OCI-LY3 (cell line): ENCODE data around the gene GPC2.
A peak's percentile ranks its signal among the peaks of the same experiment; 100 is the strongest.

Experiments used
- H2AFZ ChIP-seq: fragments of 200-600, 300-600 bp; shearing (Covaris generic); 2 replicates; pipeline ENCODE4 v1.6.0; 2014; ENCODE audit warnings: antibody characterized with exemption, low read depth, low read length
- H3K27ac ChIP-seq: fragments of 200-600, 300-600 bp; sonication (generic); 2 replicates; pipeline ENCODE4 v1.5.1; 2014; ENCODE audit warnings: mild to moderate bottlenecking, low read length, moderate library complexity, mixed read lengths
- H3K27me3 ChIP-seq: fragments of 200-600, 300-600 bp; sonication (generic); 2 replicates; pipeline ENCODE4 v1.6.1; 2014; ENCODE audit warnings: low read depth, low read length, mixed read lengths
- H3K36me3 ChIP-seq: fragments of 200-600, 300-600 bp; sonication (generic); replicated peaks from 2 replicates; pipeline ENCODE3; 2014; ENCODE audit warnings: low read depth, low read length, mixed read lengths
- H3K4me1 ChIP-seq: fragments of 300-600, 200-600 bp; sonication (generic); 2 replicates; pipeline ENCODE4 v1.6.1; 2014; ENCODE audit warnings: low read length, mixed read lengths
- H3K4me2 ChIP-seq: fragments of 200-600, 300-600 bp; sonication (generic); 2 replicates; pipeline ENCODE4 v1.6.1; 2014; ENCODE audit warnings: low read length, mixed read lengths
- H3K4me3 ChIP-seq: fragments of 300-600, 200-600 bp; sonication (generic); 2 replicates; pipeline ENCODE4 v1.5.1; 2014; ENCODE audit warnings: antibody characterized with exemption, mild to moderate bottlenecking, low read length, moderate library complexity
- H3K79me2 ChIP-seq: fragments of 300-600, 200-600 bp; shearing (Covaris generic); 2 replicates; pipeline ENCODE4 v1.6.1; 2014; ENCODE audit warnings: mild to moderate bottlenecking, low read length, mixed read lengths
- H3K9ac ChIP-seq: fragments of 300-600, 200-600 bp; shearing (Covaris generic); 2 replicates; pipeline ENCODE4 v1.6.0; 2014; ENCODE audit warnings: mild to moderate bottlenecking, low read length, moderate library complexity
- H3K9me3 ChIP-seq: fragments of 200-600, 300-600 bp; shearing (Covaris generic); 2 replicates; pipeline ENCODE4 v1.6.1; 2014; ENCODE audit warnings: low read length, mixed read lengths; ENCODE audit not compliant: insufficient read depth
- H4K20me1 ChIP-seq: fragments of 200-600, 300-600 bp; sonication (generic); 2 replicates; pipeline ENCODE4 v1.6.1; 2016; ENCODE audit warnings: low read length, mixed read lengths; ENCODE audit not compliant: insufficient read depth
- EZH2phosphoT487 ChIP-seq: fragments of 200-600 bp; shearing (Covaris generic); IDR thresholded peaks from 2 replicates; pipeline ENCODE4 v1.6.1; 2018; ENCODE audit warnings: antibody characterized with exemption, mixed run types, low read depth
- TF ChIP-seq, protein P1 (sequence below): fragments of 200-600, 300-600 bp; sonication (generic); IDR thresholded peaks from 2 replicates; pipeline ENCODE4 v1.5.1; 2014; ENCODE audit warnings: antibody characterized with exemption, low read length, low read depth

The GPC2 gene

DNA sequence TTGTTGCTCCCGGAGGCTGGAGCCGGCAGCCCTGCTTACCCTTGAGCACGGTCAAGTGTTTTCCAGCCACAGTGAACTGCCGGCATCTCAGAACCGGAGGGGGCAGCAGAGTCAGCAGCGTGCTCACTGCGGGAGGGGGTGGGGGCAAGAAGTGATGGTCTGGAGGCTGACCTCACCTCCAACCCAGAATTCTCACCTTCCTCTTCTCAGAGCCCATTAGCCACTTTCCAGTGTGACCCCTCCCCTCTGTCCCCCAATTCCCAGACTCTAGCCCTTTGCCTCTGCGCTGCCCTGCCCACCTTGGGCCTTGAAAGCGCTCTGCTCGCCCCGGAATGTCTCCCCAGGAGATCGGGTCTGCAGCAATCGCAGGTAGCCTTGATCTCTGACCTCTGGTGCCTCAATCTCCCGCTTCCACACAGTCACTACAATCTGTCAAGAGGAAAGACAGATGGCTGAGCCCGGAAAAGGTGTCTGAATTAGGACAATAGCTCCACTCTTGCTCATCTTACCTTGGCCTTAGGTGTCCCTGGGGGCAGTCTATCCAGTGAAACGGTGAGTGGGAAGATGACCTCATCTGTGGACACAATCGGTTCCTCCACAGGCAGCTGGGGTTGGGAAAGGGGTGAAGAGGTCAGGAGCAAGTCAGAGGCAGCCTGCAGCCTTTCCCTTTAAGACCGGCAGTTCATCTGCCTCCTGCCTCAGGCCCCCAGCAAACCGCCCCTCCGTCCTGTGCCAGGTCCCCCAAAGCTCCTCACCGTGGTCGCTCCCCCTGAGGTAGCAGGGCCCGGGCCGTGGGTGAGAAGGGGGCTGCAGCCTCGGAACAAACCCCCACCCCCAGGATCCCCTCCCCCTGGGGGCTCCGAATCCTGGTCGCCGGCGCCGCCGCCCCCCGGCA is 19.6 kb downstream of the GPC2 start:
- Histone ChIP-seq H3K27ac (no peak overlapping the region), H3K4me2 (peak overlapping the region; percentile 94), H3K9ac (peak overlapping the region; percentile 71), H3K9me3 (no peaks in the 10 kb centered on the region), H3K4me1 (peaks cover 19% of the 10 kb centered on the region), H2AFZ (no peak overlapping the region), H3K4me3 (peak overlapping the region; percentile 88), H3K79me2 (peaks cover 9% of the 10 kb centered on the region; the same call in 1 of the 2 replicates), H4K20me1 (peaks cover under 1% of the 10 kb centered on the region; the same call in 1 of the 2 replicates), H3K36me3 (peaks cover 26% of the 10 kb centered on the region), H3K27me3 (no peaks in the 10 kb centered on the region)
- TF ChIP-seq, protein P1, sequence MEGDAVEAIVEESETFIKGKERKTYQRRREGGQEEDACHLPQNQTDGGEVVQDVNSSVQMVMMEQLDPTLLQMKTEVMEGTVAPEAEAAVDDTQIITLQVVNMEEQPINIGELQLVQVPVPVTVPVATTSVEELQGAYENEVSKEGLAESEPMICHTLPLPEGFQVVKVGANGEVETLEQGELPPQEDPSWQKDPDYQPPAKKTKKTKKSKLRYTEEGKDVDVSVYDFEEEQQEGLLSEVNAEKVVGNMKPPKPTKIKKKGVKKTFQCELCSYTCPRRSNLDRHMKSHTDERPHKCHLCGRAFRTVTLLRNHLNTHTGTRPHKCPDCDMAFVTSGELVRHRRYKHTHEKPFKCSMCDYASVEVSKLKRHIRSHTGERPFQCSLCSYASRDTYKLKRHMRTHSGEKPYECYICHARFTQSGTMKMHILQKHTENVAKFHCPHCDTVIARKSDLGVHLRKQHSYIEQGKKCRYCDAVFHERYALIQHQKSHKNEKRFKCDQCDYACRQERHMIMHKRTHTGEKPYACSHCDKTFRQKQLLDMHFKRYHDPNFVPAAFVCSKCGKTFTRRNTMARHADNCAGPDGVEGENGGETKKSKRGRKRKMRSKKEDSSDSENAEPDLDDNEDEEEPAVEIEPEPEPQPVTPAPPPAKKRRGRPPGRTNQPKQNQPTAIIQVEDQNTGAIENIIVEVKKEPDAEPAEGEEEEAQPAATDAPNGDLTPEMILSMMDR: no peak
- TF ChIP-seq EZH2phosphoT487: no peak

DNA sequence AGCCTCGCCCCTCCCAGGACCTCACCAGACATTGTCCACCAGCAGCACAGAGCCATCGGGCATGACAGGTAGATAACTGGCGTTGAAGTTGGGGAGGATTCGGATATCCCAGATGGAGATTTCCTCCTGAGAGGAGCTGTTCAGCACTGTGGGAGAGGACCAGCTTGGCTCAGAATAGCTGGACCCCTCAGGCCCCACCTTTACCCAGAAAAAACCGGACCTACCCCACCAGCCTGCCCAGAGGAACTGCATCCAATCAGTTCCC is 20.2 kb downstream of the GPC2 start:
- H3K4me2 ChIP-seq: peak overlapping the region; percentile 94; the same call in 1 of the 2 replicates
- peaks cover 11% of the 10 kb centered on the region; the same call in 1 of the 2 replicates for H3K79me2 ChIP-seq
- no peaks in the 10 kb centered on the region for H3K27me3 ChIP-seq
- no peak overlapping the region for H3K9ac ChIP-seq
- H3K4me1 ChIP-seq: peaks cover 25% of the 10 kb centered on the region
- H3K9me3 ChIP-seq: no peaks in the 10 kb centered on the region
- H3K36me3 ChIP-seq: peaks cover 29% of the 10 kb centered on the region
- TF ChIP-seq, protein P1: no peak
- TF ChIP-seq EZH2phosphoT487: no peak
- H3K27ac ChIP-seq: no peak overlapping the region
- H3K4me3 ChIP-seq: no peak overlapping the region
- H4K20me1 ChIP-seq: peaks cover 2% of the 10 kb centered on the region; the same call in 1 of the 2 replicates
- H2AFZ ChIP-seq: no peak overlapping the region

DNA sequence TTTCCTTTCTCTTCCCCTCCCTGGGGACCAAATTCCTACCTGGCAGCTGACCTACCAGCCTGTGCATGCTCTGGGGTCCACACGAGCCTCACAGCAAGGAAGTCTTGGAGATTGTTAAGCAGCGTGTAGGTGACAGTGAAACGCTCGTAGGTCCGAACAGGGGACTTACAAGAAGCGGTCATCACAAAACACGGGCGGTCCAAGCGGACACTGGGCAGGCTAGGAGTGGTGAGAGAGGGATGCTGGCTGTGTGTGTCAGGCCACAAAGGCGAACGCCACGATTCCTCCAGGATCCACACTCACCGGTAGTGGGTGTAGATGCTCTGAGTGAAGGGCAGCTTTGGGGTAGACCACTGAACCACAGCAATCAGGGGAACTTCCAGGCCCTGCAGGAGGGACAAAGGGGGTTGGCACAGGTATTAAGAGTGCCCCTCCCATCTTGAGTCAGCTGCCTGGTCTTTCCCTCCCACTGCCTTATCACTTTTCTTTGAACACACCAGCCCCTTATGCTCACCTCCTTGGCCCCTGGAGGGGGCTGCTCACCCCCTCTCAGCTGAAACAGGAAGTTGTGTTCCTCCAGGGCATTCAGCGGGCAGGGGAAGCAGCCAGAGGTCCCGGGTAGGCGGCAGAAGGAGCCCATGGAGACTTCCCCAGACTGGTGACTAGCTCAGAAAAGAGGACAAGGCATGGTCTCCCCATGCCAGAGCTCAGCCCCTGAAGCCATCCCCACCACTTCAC is 20.7 kb downstream of the GPC2 start:
- Histone ChIP-seq H3K36me3 (peaks cover 32% of the 10 kb centered on the region), H3K4me2 (0 out of 2 replicates have a peak overlapping the region, but pooled peaks have one; percentile 94), H3K27me3 (no peaks in the 10 kb centered on the region), H3K4me3 (no peak overlapping the region), H3K9me3 (no peaks in the 10 kb centered on the region), H4K20me1 (peaks cover 2% of the 10 kb centered on the region; the same call in 1 of the 2 replicates), H3K79me2 (peaks cover 14% of the 10 kb centered on the region; the same call in 1 of the 2 replicates), H3K9ac (no peak overlapping the region), H3K27ac (no peak overlapping the region), H2AFZ (no peak overlapping the region), H3K4me1 (peaks cover 29% of the 10 kb centered on the region)
- TF ChIP-seq EZH2phosphoT487: no peak
- TF ChIP-seq, protein P1: no peak
